Measurements from ENCODE around the gene EXT2.

The EXT2 gene

GRCh38 chr11:44165432-44165831 is 70.0 kb downstream of the EXT2 start:
- DNase-seq: no peak

GRCh38 chr11:44167046-44167445 is 71.6 kb downstream of the EXT2 start:
- DNase-seq: no peak

- DNase-seq: no peak
Observed at GRCh38 chr11:44171518-44171917, 76.0 kb downstream of the EXT2 start.

GRCh38 chr11:44172966-44173365 is 77.5 kb downstream of the EXT2 start:
- DNase-seq: no peak

GRCh38 chr11:44174842-44175241 is 79.4 kb downstream of the EXT2 start:
- no peak for DNase-seq

GRCh38 chr11:44176546-44177213 is 81.2 kb downstream of the EXT2 start:
- DNase-seq: no peak

GRCh38 chr11:44177905-44178304 is 82.4 kb downstream of the EXT2 start:
- no peak for DNase-seq

- no peak for DNase-seq
Observed at GRCh38 chr11:44178381-44178780, 82.9 kb downstream of the EXT2 start.

GRCh38 chr11:44179173-44179572 is 83.7 kb downstream of the EXT2 start:
- peak in 1 of 51 donors; percentile 4 for DNase-seq

- no peak for DNase-seq
Observed at GRCh38 chr11:44180107-44180506, 84.6 kb downstream of the EXT2 start.

GRCh38 chr11:44185522-44185921 is 90.0 kb downstream of the EXT2 start:
- DNase-seq: no peak

- no peak for DNase-seq
Observed at GRCh38 chr11:44186321-44186930, 90.9 kb downstream of the EXT2 start.

GRCh38 chr11:44188643-44189042 is 93.2 kb downstream of the EXT2 start:
- no peak for DNase-seq

GRCh38 chr11:44189986-44190882 is 94.8 kb downstream of the EXT2 start:
- DNase-seq: no peak

- no peak for DNase-seq
Observed at GRCh38 chr11:44190883-44191230, 95.4 kb downstream of the EXT2 start.

GRCh38 chr11:44191322-44192016 is 96.0 kb downstream of the EXT2 start:
- no peak for DNase-seq

- DNase-seq: no peak
Observed at GRCh38 chr11:44192017-44192385, 96.5 kb downstream of the EXT2 start.

- no peak for DNase-seq
Observed at GRCh38 chr11:44192462-44193100, 97.1 kb downstream of the EXT2 start.

GRCh38 chr11:44193856-44194255 is 98.4 kb downstream of the EXT2 start:
- no peak for DNase-seq

- no peak for DNase-seq
Observed at GRCh38 chr11:44198146-44198724, 102.8 kb downstream of the EXT2 start.

- DNase-seq: no peak
Observed at GRCh38 chr11:44199298-44199697, 103.8 kb downstream of the EXT2 start.
